CD14-positive monocyte (primary cell): Measurements from ENCODE around the gene CFAP157. TPM values are rescaled to one million over a fixed set of nuclear protein-coding genes. Genes with fewer than 3 reads are reported as not detected.

ENCODE experiments used
- DNase-seq, 3 donors: peaks; one replicate each; pipeline ENCODE4 v3.0.0-alpha.2; 2011 to 2022
- H2AFZ ChIP-seq: 2 replicates; pipeline ENCODE4 v1.6.0; 2012; ENCODE audit warnings: mild to moderate bottlenecking, low read depth, low read length, inconsistent platforms; ENCODE audit not compliant: insufficient read depth, poor library complexity, severe bottlenecking
- H3K27ac ChIP-seq, 2 donors: 1 replicate in 1 of 2; 2 replicates in 1 of 2; pipeline ENCODE4 v1.5.1; 2012 to 2013; ENCODE audit warnings: low read length in 2 of 2, control low read depth in 1 of 2, inconsistent platforms in 1 of 2, low read depth in 1 of 2, mild to moderate bottlenecking in 1 of 2
- H3K27me3 ChIP-seq, 2 donors: one replicate each; pipeline versions ENCODE4 v1.6.0 to v1.6.1; 2011 to 2013; ENCODE audit warnings: low read length in 2 of 2; ENCODE audit not compliant: control insufficient read depth in 2 of 2, insufficient read depth in 2 of 2
- H3K36me3 ChIP-seq, 2 donors: replicated peaks in 1 of 2; 1 replicate in 1 of 2; 2 replicates in 1 of 2; pipeline versions ENCODE4 v1.5.1 to v1.6.1; 2012 to 2013; ENCODE audit warnings: low read length in 2 of 2, control low read depth in 1 of 2, inconsistent platforms in 1 of 2, mild to moderate bottlenecking in 1 of 2; ENCODE audit not compliant: insufficient read depth in 2 of 2, control insufficient read depth in 1 of 2
- H3K4me1 ChIP-seq, 2 donors: 1 replicate in 1 of 2; 2 replicates in 1 of 2; pipeline versions ENCODE4 v1.5.1 to v1.6.1; 2012 to 2013; ENCODE audit warnings: low read length in 2 of 2, control low read depth in 1 of 2, inconsistent platforms in 1 of 2, mild to moderate bottlenecking in 1 of 2, moderate library complexity in 1 of 2; ENCODE audit not compliant: insufficient read depth in 2 of 2, control insufficient read depth in 1 of 2
- H3K4me2 ChIP-seq: replicated peaks from 2 replicates; pipeline ENCODE3; 2012; ENCODE audit warnings: low read length, moderate library complexity, mild to moderate bottlenecking; ENCODE audit not compliant: poor library complexity, severe bottlenecking; ENCODE audit errors: extremely low read depth
- H3K4me3 ChIP-seq, 3 experiments: fragments of 200-600 bp in 1 of 3; sonication (generic) in 1 of 3; replicated peaks in 1 of 3; 1 replicate in 2 of 3; 2 replicates in 1 of 3; pipeline ENCODE4 v1.5.1; 2011 to 2013; ENCODE audit warnings: low read length in 3 of 3, mild to moderate bottlenecking in 3 of 3, control low read depth in 2 of 3, low read depth in 2 of 3, inconsistent platforms in 1 of 3, moderate library complexity in 1 of 3
- H3K79me2 ChIP-seq: 2 replicates; pipeline ENCODE4 v1.6.0; 2012; ENCODE audit warnings: mild to moderate bottlenecking, control low read depth, inconsistent platforms, low read length, moderate library complexity; ENCODE audit not compliant: insufficient read depth
- H3K9ac ChIP-seq: 2 replicates; pipeline ENCODE4 v1.6.0; 2017; ENCODE audit warnings: low read length, mild to moderate bottlenecking; ENCODE audit not compliant: insufficient read depth, poor library complexity, severe bottlenecking
- H3K9me3 ChIP-seq, 2 donors: replicated peaks in 1 of 2; 1 replicate in 1 of 2; 2 replicates in 1 of 2; pipeline versions ENCODE4 v1.5.1 to v1.6.1; 2012 to 2013; ENCODE audit warnings: low read length in 2 of 2, control low read depth in 1 of 2; ENCODE audit not compliant: control insufficient read depth in 1 of 2, insufficient read depth in 1 of 2
- H4K20me1 ChIP-seq: 2 replicates; pipeline ENCODE4 v1.6.0; 2012; ENCODE audit warnings: mild to moderate bottlenecking, low read length, control low read depth, moderate library complexity; ENCODE audit not compliant: insufficient read depth
- H3K27ac Mint-ChIP-seq, 7 donors: one replicate each; pipeline ENCODE4 v1.8.0; 2020; ENCODE audit warnings: mild to moderate bottlenecking in 7 of 7, mixed read lengths in 7 of 7, moderate library complexity in 6 of 7, inconsistent platforms in 2 of 7
- H3K27me3 Mint-ChIP-seq, 3 donors: one replicate each; pipeline ENCODE4 v1.8.0; 2021 to 2022; ENCODE audit warnings: low read depth in 3 of 3, mild to moderate bottlenecking in 3 of 3, mixed read lengths in 3 of 3, moderate library complexity in 3 of 3, inconsistent platforms in 1 of 3
- H3K36me3 Mint-ChIP-seq, 2 donors: one replicate each; pipeline ENCODE4 v1.8.0; 2020; ENCODE audit warnings: mixed read lengths in 2 of 2, inconsistent platforms in 1 of 2, mild to moderate bottlenecking in 1 of 2
- H3K4me1 Mint-ChIP-seq: one replicate; pipeline ENCODE4 v1.8.0; 2020; ENCODE audit warnings: mild to moderate bottlenecking, mixed read lengths
- H3K4me3 Mint-ChIP-seq, 2 donors: one replicate each; pipeline ENCODE4 v1.8.0; 2020; ENCODE audit warnings: mild to moderate bottlenecking in 2 of 2, mixed read lengths in 2 of 2, moderate library complexity in 1 of 2
- H3K9me3 Mint-ChIP-seq, 7 donors: one replicate each; pipeline ENCODE4 v1.8.0; 2020 to 2022; ENCODE audit warnings: mixed read lengths in 7 of 7, mild to moderate bottlenecking in 6 of 7, moderate library complexity in 6 of 7, inconsistent platforms in 2 of 7
- WGBS: methylation state at CpG from one replicate; pipeline ENCODE4 v1.1.5; 2013; ENCODE audit warnings: missing lambda C conversion rate; ENCODE audit not compliant: insufficient coverage; 5-methylcytosine and 5-hydroxymethylcytosine counted together
- intact Hi-C, 2 donors: fragments of 100-400 bp; cut with micrococcal nuclease; formaldehyde crosslinking; loops; one replicate each; pipeline versions ENCODE4 v1.15.0 to v1.15.1; 2023
- polyA plus RNA-seq, 3 donors: library from polyadenylated mRNA; depleted of rRNA in 1 of 3; unstranded in 2 of 3; stranded (reverse) in 1 of 3; fragments of 300-500 nt in 2 of 3; fragments of >200 nt in 1 of 3; fragmentation: Illumina TruSeq in 2 of 3; gene quantifications; 1 replicate in 2 of 3; 2 replicates in 1 of 3; pipeline ENCODE4 v1.2.3, GENCODE V29; 2012 to 2021
- TF ChIP-seq, protein P1 (sequence below): fragments of 200-600 bp; IDR thresholded peaks from one replicate; pipeline ENCODE4 v1.8.0; 2022; ENCODE audit warnings: antibody characterized with exemption, mild to moderate bottlenecking

Gene CFAP157
- polyA plus RNA-seq, 3 donors: 0.06 to 0.09 TPM; not detected in 1

GRCh38 chr9:127724012-127724411 is 17.2 kb downstream of the CFAP157 start:
- DNase-seq: no peak
- Histone ChIP-seq H2AFZ (no peak overlapping the region), H4K20me1 (no peaks in the 10 kb centered on the region), H3K27ac (no peak overlapping the region), H3K4me2 (no peak overlapping the region), H3K9ac (no peak overlapping the region), H3K9me3 (no peaks in the 10 kb centered on the region), H3K79me2 (no peaks in the 10 kb centered on the region), H3K4me3 (no peak overlapping the region), H3K4me1 (peaks cover 3 to 13% of the 10 kb centered on the region in 2 donors), H3K36me3 (no peaks in the 10 kb centered on the region), H3K27me3 (no peaks in the 10 kb centered on the region)
- Mint-ChIP-seq H3K4me1 (peaks cover 11% of the 10 kb centered on the region), H3K27ac (no peak overlapping the region), H3K36me3 (no peaks in the 10 kb centered on the region), H3K9me3 (peaks cover 0 to 2% (median 0%) of the 10 kb centered on the region in 7 donors), H3K27me3 (peaks cover 4 to 10% (median 5%) of the 10 kb centered on the region in 3 donors), H3K4me3 (no peak overlapping the region)
- TF ChIP-seq, protein P1, sequence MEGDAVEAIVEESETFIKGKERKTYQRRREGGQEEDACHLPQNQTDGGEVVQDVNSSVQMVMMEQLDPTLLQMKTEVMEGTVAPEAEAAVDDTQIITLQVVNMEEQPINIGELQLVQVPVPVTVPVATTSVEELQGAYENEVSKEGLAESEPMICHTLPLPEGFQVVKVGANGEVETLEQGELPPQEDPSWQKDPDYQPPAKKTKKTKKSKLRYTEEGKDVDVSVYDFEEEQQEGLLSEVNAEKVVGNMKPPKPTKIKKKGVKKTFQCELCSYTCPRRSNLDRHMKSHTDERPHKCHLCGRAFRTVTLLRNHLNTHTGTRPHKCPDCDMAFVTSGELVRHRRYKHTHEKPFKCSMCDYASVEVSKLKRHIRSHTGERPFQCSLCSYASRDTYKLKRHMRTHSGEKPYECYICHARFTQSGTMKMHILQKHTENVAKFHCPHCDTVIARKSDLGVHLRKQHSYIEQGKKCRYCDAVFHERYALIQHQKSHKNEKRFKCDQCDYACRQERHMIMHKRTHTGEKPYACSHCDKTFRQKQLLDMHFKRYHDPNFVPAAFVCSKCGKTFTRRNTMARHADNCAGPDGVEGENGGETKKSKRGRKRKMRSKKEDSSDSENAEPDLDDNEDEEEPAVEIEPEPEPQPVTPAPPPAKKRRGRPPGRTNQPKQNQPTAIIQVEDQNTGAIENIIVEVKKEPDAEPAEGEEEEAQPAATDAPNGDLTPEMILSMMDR: no peak
- WGBS: 85% methylated on average over 23 of the region's 23 CpGs
- intact Hi-C loops: loop anchor here in 1 of 2 donors (10.0 kb wide), 1 partner anchor 109 kb away; the partner anchor contains the start of gene STXBP1

DNA sequence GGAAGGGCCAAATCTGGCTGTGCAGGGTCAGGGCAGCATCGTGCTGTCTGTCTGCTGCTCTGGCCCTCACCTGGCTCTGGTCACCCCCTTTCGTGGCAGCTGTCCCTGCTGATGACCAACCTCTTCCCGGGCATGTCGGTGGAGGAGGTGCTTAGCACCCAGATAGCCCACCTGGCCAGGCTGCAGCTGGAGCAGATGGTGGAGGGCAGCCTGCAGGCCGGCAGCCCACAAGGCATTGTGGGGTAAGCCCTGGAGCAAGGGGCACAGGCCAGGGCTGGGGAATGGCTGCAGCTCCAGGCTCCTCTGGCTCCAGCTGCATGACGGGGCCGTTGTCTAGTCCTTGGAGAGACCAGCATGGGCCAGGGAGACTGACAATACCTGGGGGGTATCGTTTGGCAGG is 20.1 kb downstream of the CFAP157 start:
- intact Hi-C loops: loop anchor here in 1 of 2 donors (10.0 kb wide), 1 partner anchor 112 kb away; the partner anchor contains the start of gene STXBP1

More for the DNA sequence above, 20.1 kb downstream of the CFAP157 start:
- 90% methylated on average over 8 of the region's 8 CpGs for WGBS
- H3K36me3 ChIP-seq: peaks cover 6 to 16% of the 10 kb centered on the region in 2 donors
- no peak for DNase-seq
- Mint-ChIP-seq H3K9me3 (no peaks in the 10 kb centered on the region), H3K27me3 (peaks cover 2 to 5% (median 5%) of the 10 kb centered on the region in 3 donors), H3K36me3 (peaks cover 7 to 18% of the 10 kb centered on the region in 2 donors), H3K27ac (peak overlapping the region in 1 of 7 donors; percentile 40), H3K4me3 (no peak overlapping the region), H3K4me1 (no peaks in the 10 kb centered on the region)
- no peaks in the 10 kb centered on the region for H3K79me2 ChIP-seq
- peaks cover 10% of the 10 kb centered on the region for H4K20me1 ChIP-seq
- H2AFZ ChIP-seq: no peak overlapping the region
- H3K4me3 ChIP-seq: no peak overlapping the region
- TF ChIP-seq, protein P1: no peak
- H3K27ac ChIP-seq: no peak overlapping the region
- H3K4me1 ChIP-seq: peaks cover 3 to 5% of the 10 kb centered on the region in 2 donors
- no peak overlapping the region for H3K4me2 ChIP-seq
- no peak overlapping the region for H3K9ac ChIP-seq
- H3K27me3 ChIP-seq: no peaks in the 10 kb centered on the region
- no peaks in the 10 kb centered on the region for H3K9me3 ChIP-seq
